ENCODE measurements around the gene EPHA2. TPM values are rescaled to one million over a fixed set of nuclear protein-coding genes. Genes with fewer than 3 reads are reported as not detected.

EPHA2 gene
- total RNA-seq, 1 experiment from 2014 or later, result 263 TPM

DNA sequence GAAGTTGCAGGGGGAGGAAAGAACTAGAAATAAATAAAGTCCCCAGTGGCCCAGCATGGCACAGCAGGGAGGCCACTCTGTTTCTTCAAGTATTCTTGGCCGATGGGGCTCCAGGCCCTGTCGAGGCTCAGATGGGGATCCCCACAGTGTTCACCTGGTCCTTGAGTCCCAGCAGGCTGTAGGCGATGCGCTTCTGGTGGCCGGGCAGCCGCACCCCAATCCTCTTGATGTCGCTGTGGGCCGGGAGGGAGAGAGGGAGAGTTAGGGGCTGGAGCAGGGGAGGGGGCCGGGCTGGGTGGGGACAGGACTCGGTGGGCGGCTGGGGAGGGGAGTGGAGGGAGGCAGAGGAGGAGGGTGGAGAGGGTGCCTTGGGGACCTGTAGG lies 30.8 kb downstream of the EPHA2 start:
- BruUV-seq (replicated peaks), result no TSS peak
- ATAC-seq, result no peak
- TF ChIP-seq TCF7L2 (IDR thresholded peaks at IDR 0.05; ENCODE audit: low read depth, low read length) (no peak), SIN3A (IDR thresholded peaks at IDR 0.05; ENCODE audit: borderline replicate concordance, insufficient read depth, low read depth, low read length) (no peak)
- TF ChIP-seq, protein P1, sequence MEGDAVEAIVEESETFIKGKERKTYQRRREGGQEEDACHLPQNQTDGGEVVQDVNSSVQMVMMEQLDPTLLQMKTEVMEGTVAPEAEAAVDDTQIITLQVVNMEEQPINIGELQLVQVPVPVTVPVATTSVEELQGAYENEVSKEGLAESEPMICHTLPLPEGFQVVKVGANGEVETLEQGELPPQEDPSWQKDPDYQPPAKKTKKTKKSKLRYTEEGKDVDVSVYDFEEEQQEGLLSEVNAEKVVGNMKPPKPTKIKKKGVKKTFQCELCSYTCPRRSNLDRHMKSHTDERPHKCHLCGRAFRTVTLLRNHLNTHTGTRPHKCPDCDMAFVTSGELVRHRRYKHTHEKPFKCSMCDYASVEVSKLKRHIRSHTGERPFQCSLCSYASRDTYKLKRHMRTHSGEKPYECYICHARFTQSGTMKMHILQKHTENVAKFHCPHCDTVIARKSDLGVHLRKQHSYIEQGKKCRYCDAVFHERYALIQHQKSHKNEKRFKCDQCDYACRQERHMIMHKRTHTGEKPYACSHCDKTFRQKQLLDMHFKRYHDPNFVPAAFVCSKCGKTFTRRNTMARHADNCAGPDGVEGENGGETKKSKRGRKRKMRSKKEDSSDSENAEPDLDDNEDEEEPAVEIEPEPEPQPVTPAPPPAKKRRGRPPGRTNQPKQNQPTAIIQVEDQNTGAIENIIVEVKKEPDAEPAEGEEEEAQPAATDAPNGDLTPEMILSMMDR (IDR thresholded peaks at IDR 0.05), result no peak
- ChIA-PET CTCF (no interaction called here), POLR2A (no interaction called here)
- Histone ChIP-seq H3K4me1 (ENCODE audit: control insufficient read depth, insufficient read depth, low read length) (peaks cover 92% of the 10 kb centered on the region), H3K4me3 (ENCODE audit: low read depth in 2 of 2, low read length in 2 of 2) (no peak overlapping the region), H3K27me3 (ENCODE audit: control insufficient read depth, insufficient read depth, low read length) (no peaks in the 10 kb centered on the region), H3K9me3 (ENCODE audit: control insufficient read depth, insufficient read depth, low read depth, low read length) (no peaks in the 10 kb centered on the region), H3K36me3 (ENCODE audit: control insufficient read depth, insufficient read depth, low read length) (peaks cover 21% of the 10 kb centered on the region), H3K27ac (ENCODE audit: low read length) (peak overlapping the region; percentile 84; the same call in 1 of the 2 replicates)
- in situ Hi-C loops (cut with HindIII; ENCODE audit: low pct_unique_long_range_greater_than_20kb, low sequenced_read_pairs), result no loop called here
- intact Hi-C loops (cut with micrococcal nuclease; ENCODE audit: unreplicated experiment), result loop anchor here (10.0 kb wide), 1 partner anchor 60 kb away; no protein-coding TSS in a partner anchor
- DNase-seq (ENCODE audit: low read depth, low spot score), result no peak

DNA sequence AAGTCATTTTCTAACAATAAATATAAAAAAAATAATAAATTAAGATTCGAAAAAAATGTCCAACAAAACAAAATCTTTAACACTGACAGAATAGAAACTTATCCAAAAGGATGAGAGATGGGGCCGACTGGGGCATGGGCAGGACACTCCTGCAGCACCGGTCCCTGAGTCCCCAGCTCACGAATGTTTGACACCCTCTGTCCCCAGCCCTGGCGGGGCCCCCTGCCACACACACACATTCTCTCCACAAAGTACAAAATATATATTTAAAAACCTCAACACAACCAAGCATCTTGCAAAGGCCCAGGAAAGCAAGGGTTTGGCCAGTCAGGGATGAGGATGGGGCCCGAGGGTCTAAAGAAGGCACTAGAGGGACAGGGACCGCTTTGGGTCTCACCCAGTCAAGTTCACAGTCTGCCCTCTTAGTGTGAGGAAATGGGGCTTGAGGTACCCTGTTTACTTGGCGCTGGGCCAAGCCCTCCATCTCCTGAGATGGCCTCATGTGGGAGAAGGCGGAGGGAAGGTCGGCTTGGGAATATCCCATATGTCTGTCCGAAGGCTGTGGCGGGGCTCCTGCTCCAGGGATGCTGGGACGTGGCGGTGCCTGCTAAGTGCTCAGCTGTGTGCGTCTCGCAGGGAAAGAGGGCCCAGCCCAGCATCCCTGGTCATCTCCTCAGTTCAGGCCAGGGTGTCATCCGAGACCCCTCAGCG lies 31.3 kb downstream of the EPHA2 start:
- no peaks in the 10 kb centered on the region for H3K27me3 ChIP-seq (ENCODE audit: control insufficient read depth, insufficient read depth, low read length)
- POLR2A ChIA-PET, result no interaction called here
- TSS peak; percentile 71 for BruUV-seq (replicated peaks)
- peaks cover 91% of the 10 kb centered on the region for H3K4me1 ChIP-seq (ENCODE audit: control insufficient read depth, insufficient read depth, low read length)
- H3K9me3 ChIP-seq (ENCODE audit: control insufficient read depth, insufficient read depth, low read depth, low read length), result no peaks in the 10 kb centered on the region
- H3K4me3 ChIP-seq (ENCODE audit: low read depth in 2 of 2, low read length in 2 of 2), result no peak overlapping the region
- no peak for DNase-seq (ENCODE audit: low read depth, low spot score)
- H3K36me3 ChIP-seq (ENCODE audit: control insufficient read depth, insufficient read depth, low read length), result peaks cover 17% of the 10 kb centered on the region
- ATAC-seq, result no peak
- H3K27ac ChIP-seq (ENCODE audit: low read length), result peak overlapping the region; percentile 83
- TF ChIP-seq POLR2AphosphoS5 (IDR thresholded peaks at IDR 0.05; ENCODE audit: low read depth, low read length), result peak; percentile 35; the same call in 1 of the 2 replicates
- TF ChIP-seq TCF7L2 (IDR thresholded peaks at IDR 0.05; ENCODE audit: low read depth, low read length), result no peak
- in situ Hi-C loops (cut with HindIII; ENCODE audit: low pct_unique_long_range_greater_than_20kb, low sequenced_read_pairs) (no loop called here), intact Hi-C loops (cut with micrococcal nuclease; ENCODE audit: unreplicated experiment) (loop anchor here (10.0 kb wide), 1 partner anchor 60 kb away; no protein-coding TSS in a partner anchor)
- CTCF ChIA-PET, result no interaction called here

DNA sequence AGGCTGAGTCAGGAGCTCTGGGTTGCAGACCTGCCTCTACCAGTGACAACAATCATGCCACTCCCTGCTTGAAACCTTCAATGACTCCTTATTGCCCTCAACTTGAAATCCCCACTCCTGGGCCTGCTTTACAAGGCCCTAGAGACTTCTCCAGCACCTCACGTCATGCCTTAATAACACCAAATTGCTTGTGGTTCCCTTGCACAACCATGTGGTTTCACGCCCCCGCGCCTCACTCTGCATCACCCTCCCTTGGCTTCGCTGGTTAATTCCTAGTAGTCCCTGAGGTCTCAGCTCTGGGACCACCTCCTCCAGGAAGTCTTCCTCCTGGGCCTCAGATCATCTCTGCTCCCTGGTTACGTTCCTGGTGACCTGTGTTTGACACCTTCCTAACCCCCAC lies 33.0 kb downstream of the EPHA2 start:
- TF ChIP-seq POLR2AphosphoS5 (IDR thresholded peaks at IDR 0.05; ENCODE audit: low read depth, low read length) (no peak), SIN3A (IDR thresholded peaks at IDR 0.05; ENCODE audit: borderline replicate concordance, insufficient read depth, low read depth, low read length) (no peak), TCF7L2 (IDR thresholded peaks at IDR 0.05; ENCODE audit: low read depth, low read length) (no peak)
- TF ChIP-seq, protein P1 (IDR thresholded peaks at IDR 0.05), result no peak
- TF ChIP-seq, protein P2, sequence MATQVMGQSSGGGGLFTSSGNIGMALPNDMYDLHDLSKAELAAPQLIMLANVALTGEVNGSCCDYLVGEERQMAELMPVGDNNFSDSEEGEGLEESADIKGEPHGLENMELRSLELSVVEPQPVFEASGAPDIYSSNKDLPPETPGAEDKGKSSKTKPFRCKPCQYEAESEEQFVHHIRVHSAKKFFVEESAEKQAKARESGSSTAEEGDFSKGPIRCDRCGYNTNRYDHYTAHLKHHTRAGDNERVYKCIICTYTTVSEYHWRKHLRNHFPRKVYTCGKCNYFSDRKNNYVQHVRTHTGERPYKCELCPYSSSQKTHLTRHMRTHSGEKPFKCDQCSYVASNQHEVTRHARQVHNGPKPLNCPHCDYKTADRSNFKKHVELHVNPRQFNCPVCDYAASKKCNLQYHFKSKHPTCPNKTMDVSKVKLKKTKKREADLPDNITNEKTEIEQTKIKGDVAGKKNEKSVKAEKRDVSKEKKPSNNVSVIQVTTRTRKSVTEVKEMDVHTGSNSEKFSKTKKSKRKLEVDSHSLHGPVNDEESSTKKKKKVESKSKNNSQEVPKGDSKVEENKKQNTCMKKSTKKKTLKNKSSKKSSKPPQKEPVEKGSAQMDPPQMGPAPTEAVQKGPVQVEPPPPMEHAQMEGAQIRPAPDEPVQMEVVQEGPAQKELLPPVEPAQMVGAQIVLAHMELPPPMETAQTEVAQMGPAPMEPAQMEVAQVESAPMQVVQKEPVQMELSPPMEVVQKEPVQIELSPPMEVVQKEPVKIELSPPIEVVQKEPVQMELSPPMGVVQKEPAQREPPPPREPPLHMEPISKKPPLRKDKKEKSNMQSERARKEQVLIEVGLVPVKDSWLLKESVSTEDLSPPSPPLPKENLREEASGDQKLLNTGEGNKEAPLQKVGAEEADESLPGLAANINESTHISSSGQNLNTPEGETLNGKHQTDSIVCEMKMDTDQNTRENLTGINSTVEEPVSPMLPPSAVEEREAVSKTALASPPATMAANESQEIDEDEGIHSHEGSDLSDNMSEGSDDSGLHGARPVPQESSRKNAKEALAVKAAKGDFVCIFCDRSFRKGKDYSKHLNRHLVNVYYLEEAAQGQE (IDR thresholded peaks at IDR 0.05; ENCODE audit: insufficient read depth in 1 of 2, low read depth in 2 of 2, low read length in 1 of 2), result no peak
- POLR2A ChIA-PET, result no interaction called here
- no peaks in the 10 kb centered on the region for H3K27me3 ChIP-seq (ENCODE audit: control insufficient read depth, insufficient read depth, low read length)
- BruUV-seq (replicated peaks), result no TSS peak
- H3K9me3 ChIP-seq (ENCODE audit: control insufficient read depth, insufficient read depth, low read depth, low read length), result no peaks in the 10 kb centered on the region
- in situ Hi-C loops (cut with HindIII; ENCODE audit: low pct_unique_long_range_greater_than_20kb, low sequenced_read_pairs), result no loop called here
- CTCF ChIA-PET, result interaction anchor here (0.8 to 2.7 kb wide), 2 partner anchors 40 to 44 kb away, joined by 4 to 11 read pairs; no protein-coding TSS in a partner anchor
- ATAC-seq (peak; percentile 4), DNase-seq (ENCODE audit: low read depth, low spot score) (no peak)
- peaks cover 16% of the 10 kb centered on the region for H3K36me3 ChIP-seq (ENCODE audit: control insufficient read depth, insufficient read depth, low read length)
- H3K4me3 ChIP-seq (ENCODE audit: low read depth in 2 of 2, low read length in 2 of 2), result no peak overlapping the region
- intact Hi-C loops (cut with micrococcal nuclease; ENCODE audit: unreplicated experiment), result loop anchor here (2.0 to 10.0 kb wide), 2 partner anchors 40 to 62 kb away; no protein-coding TSS in a partner anchor
- peaks cover 83% of the 10 kb centered on the region for H3K4me1 ChIP-seq (ENCODE audit: control insufficient read depth, insufficient read depth, low read length)
- H3K27ac ChIP-seq (ENCODE audit: low read length), result peak overlapping the region; percentile 83
